Cardiac muscle cell (in vitro differentiated cells and primary cell): ENCODE data around the gene TENT5C. TPM values are rescaled to one million over a fixed set of nuclear protein-coding genes. Genes with fewer than 3 reads are reported as not detected.
A peak's percentile ranks its signal among the peaks of the same experiment; 100 is the strongest.

Experiments used
- DNase-seq, 2 donors: peaks; one replicate each; pipeline versions ENCODE4 v3.0.0 to v3.0.0-alpha.2; 2010 to 2017; ENCODE audit warnings: low read depth in 1 of 2, low spot score in 1 of 2
- H3K27ac ChIP-seq: fragments of 200-600 bp; sonication (generic); 2 replicates; pipeline ENCODE4 v1.5.1; 2016
- H3K27me3 ChIP-seq: fragments of 200-600 bp; sonication (generic); 2 replicates; pipeline ENCODE4 v1.6.0; 2016; ENCODE audit warnings: control low read depth
- H3K36me3 ChIP-seq: fragments of 200-600 bp; sonication (generic); 2 replicates; pipeline ENCODE4 v1.5.1; 2016; ENCODE audit warnings: control low read depth
- H3K4me1 ChIP-seq: fragments of 200-600 bp; sonication (generic); 2 replicates; pipeline ENCODE4 v1.8.1; 2017; ENCODE audit warnings: low read depth, mild to moderate bottlenecking, mixed run types
- H3K4me3 ChIP-seq: fragments of 200-600 bp; sonication (generic); 2 replicates; pipeline ENCODE4 v1.5.1; 2016; ENCODE audit warnings: mild to moderate bottlenecking
- H3K9me3 ChIP-seq: fragments of 200-600 bp; sonication (generic); 2 replicates; pipeline ENCODE4 v1.5.1; 2017; ENCODE audit warnings: low read depth, mild to moderate bottlenecking, control low read depth
- CTCF ChIP-seq: IDR thresholded peaks from 2 replicates; pipeline ENCODE4 v1.5.1; 2012; ENCODE audit warnings: low read depth, mild to moderate bottlenecking, low read length
- polyA plus RNA-seq: library from polyadenylated mRNA; unstranded; fragments of >200 nt; fragmentation: Nextera tagmentation; extraction: Ambion mirVana; gene quantifications from 2 replicates; pipeline ENCODE4 v1.2.1, GENCODE V29; 2016
- total RNA-seq: library from RNA; depleted of rRNA; stranded (reverse); fragments of >200 nt; gene quantifications from 2 replicates; pipeline ENCODE4 v1.2.3, GENCODE V29; 2016

TENT5C gene
- total and polyA plus RNA-seq, 2 experiments from 2014 or later = 0.63 to 1.1 TPM

- no peak for DNase-seq
- Histone ChIP-seq H3K4me3 (no peak overlapping the region), H3K36me3 (no peaks in the 10 kb centered on the region), H3K27ac (no peak overlapping the region), H3K27me3 (no peaks in the 10 kb centered on the region), H3K4me1 (no peaks in the 10 kb centered on the region), H3K9me3 (no peaks in the 10 kb centered on the region)
- TF ChIP-seq CTCF = no peak
Measured at GRCh38 chr1:117645343-117645742, 39.5 kb downstream of the TENT5C start.

- H3K36me3 ChIP-seq = no peaks in the 10 kb centered on the region
- no peaks in the 10 kb centered on the region for H3K9me3 ChIP-seq
- no peak overlapping the region for H3K4me3 ChIP-seq
- no peak overlapping the region for H3K27ac ChIP-seq
- TF ChIP-seq CTCF = no peak
- DNase-seq = peak in 1 of 2 donors; percentile 50
- no peaks in the 10 kb centered on the region for H3K4me1 ChIP-seq
- H3K27me3 ChIP-seq = no peaks in the 10 kb centered on the region
Measured at GRCh38 chr1:117646007-117646811, 40.4 kb downstream of the TENT5C start.

- Histone ChIP-seq H3K4me3 (no peak overlapping the region), H3K9me3 (no peaks in the 10 kb centered on the region), H3K27me3 (no peaks in the 10 kb centered on the region), H3K4me1 (no peaks in the 10 kb centered on the region), H3K27ac (no peak overlapping the region), H3K36me3 (no peaks in the 10 kb centered on the region)
- TF ChIP-seq CTCF = no peak
- DNase-seq = no peak
Measured at GRCh38 chr1:117646956-117647355, 41.1 kb downstream of the TENT5C start.

GRCh38 chr1:117648015-117648414 is 42.2 kb downstream of the TENT5C start:
- H3K27me3 ChIP-seq = no peaks in the 10 kb centered on the region
- H3K27ac ChIP-seq = no peak overlapping the region
- H3K36me3 ChIP-seq = no peaks in the 10 kb centered on the region
- H3K4me3 ChIP-seq = no peak overlapping the region
- DNase-seq = no peak
- H3K9me3 ChIP-seq = no peaks in the 10 kb centered on the region
- TF ChIP-seq CTCF = no peak
- no peaks in the 10 kb centered on the region for H3K4me1 ChIP-seq

GRCh38 chr1:117650840-117651568 is 45.2 kb downstream of the TENT5C start:
- no peaks in the 10 kb centered on the region for H3K9me3 ChIP-seq
- H3K4me1 ChIP-seq = peaks cover 5% of the 10 kb centered on the region
- no peak for TF ChIP-seq CTCF
- H3K27ac ChIP-seq = no peak overlapping the region
- H3K27me3 ChIP-seq = no peaks in the 10 kb centered on the region
- no peaks in the 10 kb centered on the region for H3K36me3 ChIP-seq
- H3K4me3 ChIP-seq = no peak overlapping the region
- no peak for DNase-seq
